KG1 (cell line): ENCODE measurements around the gene GAL3ST2.
"Not testable (repeated sequence)": the region's sequence is repeated elsewhere in the genome, so short reads cannot be mapped to it uniquely, and the experiment has no call there.

Experiments used
- DNase-seq: peaks from one replicate; lab custom pipeline; 2025; lab: John Stamatoyannopoulos, UW

GAL3ST2 gene

GRCh38 chr2:241776336-241777169 is at the start of gene GAL3ST2:
TSS of gene GAL3ST2 (plus strand) at chr2:241776822. CDS start at chr2:241776956, 134 bp downstream.
- DNase-seq, result no peak

GRCh38 chr2:241728000-241728399 is 48.6 kb upstream of the GAL3ST2 start:
- no peak for DNase-seq

GRCh38 chr2:241728627-241729026 is 48.0 kb upstream of the GAL3ST2 start:
- no peak for DNase-seq

DNA sequence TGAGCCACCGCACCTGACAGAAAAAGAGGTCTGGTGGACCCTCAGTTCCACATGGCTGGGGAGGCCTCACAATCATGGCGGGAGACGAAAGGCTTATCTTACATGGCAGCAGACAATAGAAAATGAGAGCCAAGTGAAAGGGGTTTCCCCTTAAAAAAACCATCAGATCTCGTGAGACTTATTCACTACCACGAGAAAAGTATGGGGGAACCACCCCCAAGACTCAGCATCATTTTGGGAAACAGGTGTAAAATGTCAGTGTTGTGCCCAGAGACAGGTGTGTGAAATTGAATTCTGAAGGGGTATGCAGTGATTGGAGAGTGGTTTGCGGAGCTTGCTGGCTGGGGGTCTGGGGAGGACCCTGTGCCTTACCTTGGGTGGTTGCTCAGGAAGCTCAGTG is 46.8 kb upstream of the GAL3ST2 start:
- DNase-seq, result no peak

- DNase-seq, result peak; percentile 26
Measured at GRCh38 chr2:241730671-241731293, 45.8 kb upstream of the GAL3ST2 start.

- DNase-seq, result not testable (repeated sequence)
Measured at GRCh38 chr2:241732513-241733186, 44.0 kb upstream of the GAL3ST2 start.

DNA sequence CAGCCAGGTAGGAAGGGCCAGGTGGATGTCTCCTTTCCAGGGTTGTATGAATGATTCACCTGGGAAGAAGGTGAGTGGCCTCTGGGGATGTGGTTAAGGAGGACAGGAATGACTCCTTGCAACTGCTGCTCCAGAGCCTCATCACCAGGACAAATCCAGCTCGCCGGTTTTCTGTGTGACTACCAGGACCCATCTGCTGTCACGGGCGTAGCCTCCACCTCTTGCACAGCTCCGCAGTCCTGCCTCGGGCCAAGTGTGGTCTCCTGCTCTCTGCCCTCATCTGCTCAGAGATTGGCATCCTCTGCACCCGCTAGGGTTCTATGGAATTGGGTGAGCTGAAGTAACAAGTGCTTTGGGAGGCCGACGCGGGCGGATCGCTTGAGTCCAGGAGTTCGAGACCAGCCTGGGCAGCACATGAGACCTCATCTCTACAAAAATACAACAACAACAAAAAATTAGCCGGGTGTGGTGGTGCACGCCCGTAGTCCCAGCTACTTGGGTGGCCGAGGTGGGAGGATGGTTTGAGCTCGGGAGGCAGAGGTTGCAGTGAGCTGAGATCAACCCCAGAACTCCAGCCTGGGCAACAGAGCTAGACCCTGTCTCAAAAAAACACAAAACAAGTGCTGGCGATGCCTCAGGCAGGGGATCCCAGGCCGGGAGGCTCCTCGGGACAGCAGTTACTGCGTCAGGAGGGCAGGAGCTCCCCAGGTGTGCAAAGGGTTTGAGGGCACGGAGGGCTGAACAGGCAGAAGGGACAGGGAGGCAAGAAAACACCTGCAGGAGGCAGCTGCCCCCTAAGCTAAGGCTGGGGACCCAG is 43.0 kb upstream of the GAL3ST2 start:
- no peak for DNase-seq

DNA sequence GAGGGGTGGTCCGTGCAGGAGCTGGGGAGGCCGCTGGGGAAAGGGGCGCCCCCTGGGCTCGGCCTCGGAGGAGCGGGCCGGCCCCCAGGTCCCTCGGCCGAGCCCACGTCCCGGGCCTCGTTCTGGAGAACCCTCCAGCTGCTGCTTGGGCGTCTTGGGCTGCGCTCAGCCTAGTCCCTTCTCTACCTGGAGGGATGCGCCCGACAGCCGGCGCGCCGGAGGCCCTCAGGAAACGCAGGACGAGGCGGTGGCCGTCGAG is 42.5 kb upstream of the GAL3ST2 start:
- DNase-seq, result no peak

DNA sequence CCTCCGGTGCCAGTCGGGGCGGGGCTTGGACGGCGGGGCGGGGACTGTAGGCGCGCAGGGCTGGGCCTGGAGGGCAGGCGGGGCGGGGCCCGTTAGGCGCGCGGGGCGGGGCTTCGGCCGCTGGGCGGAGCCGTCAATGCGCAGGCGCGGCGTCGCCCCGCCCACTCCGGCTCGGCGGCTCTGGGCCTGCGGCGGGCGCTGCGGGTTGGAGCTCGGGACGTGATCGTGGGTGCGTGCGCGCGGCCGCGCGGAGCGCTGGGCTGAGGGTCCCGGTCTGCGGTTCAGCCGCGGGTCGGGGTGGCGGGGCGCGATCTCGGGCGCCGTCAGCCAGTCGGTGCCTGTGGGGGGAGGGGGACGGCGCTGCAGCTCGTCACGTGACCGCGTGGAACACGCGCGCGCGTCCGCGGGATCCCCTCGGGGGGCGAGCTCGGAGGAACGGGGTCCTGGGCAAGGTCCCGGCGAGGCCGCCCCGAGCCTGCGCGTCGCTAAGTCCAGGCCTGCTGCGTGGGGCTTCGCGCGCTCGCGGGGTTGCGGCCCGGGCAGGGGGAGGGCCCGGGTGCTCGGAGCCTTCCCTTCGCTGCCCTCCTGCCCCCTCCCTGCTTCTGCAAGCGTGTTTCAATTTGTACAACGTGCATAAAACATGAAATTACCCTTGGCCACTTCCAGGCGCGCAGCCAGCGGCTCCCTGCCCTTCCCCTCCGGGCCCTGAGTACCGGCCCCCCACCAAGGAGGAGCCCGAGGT is 42.0 kb upstream of the GAL3ST2 start, which contains the start of gene D2HGDH:
TSS of gene D2HGDH (plus strand) at position 164 of the 742 bp plus-strand sequence. CDS start 595 bp downstream, outside the sequence.
- DNase-seq, result peak; percentile 70

DNA sequence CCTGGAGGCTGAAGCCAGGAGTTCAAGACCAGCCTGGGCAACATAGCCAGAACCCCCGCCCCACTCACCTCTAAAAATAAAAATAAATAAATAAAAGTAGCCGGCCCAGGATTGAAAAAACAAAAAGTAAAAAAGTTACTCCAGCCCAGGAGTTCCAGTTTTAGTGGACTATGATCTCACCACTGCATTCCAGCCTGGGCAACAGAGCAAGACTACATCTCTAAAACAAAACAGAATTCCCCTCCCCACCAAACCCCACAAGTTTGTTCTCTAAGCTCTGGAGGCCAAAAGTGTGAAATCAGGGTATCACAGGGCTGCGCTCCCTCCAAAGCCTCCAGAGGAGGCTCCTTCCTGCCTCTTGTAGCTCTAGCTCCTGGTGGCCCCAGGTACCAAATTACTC is 40.5 kb upstream of the GAL3ST2 start:
- DNase-seq, result no peak

- no peak for DNase-seq
Measured at GRCh38 chr2:241738040-241738686, 38.5 kb upstream of the GAL3ST2 start.

- no peak for DNase-seq
Measured at GRCh38 chr2:241739177-241739576, 37.4 kb upstream of the GAL3ST2 start.

- DNase-seq, result no peak
Measured at GRCh38 chr2:241739651-241740050, 37.0 kb upstream of the GAL3ST2 start.

DNA sequence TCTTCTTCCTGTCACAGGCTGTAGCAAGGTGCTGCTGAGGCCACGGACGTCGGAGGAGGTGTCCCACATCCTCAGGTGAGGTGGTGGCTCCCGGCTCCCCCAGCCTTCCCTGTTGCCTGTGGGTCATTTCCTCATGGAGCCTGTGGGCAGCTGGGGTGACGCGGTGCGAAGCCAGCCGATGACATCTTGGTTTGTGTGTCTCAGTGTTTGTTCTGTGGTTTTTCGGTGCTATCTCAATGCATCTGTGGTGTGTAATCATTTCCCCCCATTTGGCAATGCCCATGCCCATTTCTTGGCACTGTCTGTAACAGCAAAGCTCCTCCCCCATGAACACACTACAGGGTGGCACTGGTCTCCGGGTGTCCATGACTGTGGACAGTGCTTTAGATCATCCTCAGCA is 35.6 kb upstream of the GAL3ST2 start:
- no peak for DNase-seq

DNA sequence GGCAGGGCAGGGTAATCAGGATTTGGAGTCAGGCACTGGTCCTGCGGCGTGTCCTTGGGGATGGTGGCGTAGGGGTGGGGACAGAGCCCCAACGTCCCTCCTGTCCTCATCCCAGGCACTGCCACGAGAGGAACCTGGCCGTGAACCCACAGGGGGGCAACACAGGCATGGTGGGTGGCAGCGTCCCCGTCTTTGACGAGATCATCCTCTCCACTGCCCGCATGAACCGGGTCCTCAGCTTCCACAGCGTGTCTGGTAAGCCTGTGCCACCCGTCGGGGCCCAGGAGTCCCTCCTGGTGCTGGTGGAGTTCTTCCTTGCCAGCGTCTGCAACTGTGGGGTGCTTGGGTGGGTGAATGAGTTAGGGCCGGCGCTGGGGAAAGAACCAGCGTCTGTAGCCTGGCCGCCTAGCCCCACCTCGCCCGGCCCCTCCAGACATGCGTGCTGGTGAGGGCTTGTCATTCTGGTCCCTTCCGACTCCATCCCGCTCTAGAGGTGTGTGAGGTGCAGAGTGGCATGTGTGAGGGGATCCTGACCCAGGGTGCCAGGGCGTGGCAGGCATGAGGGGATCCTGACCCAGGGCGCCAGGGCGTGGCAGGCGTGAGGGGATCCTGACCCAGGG is 34.2 kb upstream of the GAL3ST2 start:
- DNase-seq, result no peak

- DNase-seq, result not testable (repeated sequence)
Measured at GRCh38 chr2:241743008-241743407, 33.6 kb upstream of the GAL3ST2 start.

GRCh38 chr2:241743620-241744019 is 33.0 kb upstream of the GAL3ST2 start:
- DNase-seq, result no peak

- DNase-seq, result no peak
Measured at GRCh38 chr2:241744028-241744754, 32.4 kb upstream of the GAL3ST2 start.

GRCh38 chr2:241745276-241745675 is 31.3 kb upstream of the GAL3ST2 start:
- DNase-seq, result no peak

- no peak for DNase-seq
Measured at GRCh38 chr2:241746084-241746483, 30.5 kb upstream of the GAL3ST2 start.
